Right cardiac atrium (tissue), 5 donors: ENCODE data around the gene SLCO6A1. TPM values are rescaled to one million over a fixed set of nuclear protein-coding genes. Genes with fewer than 3 reads are reported as not detected.

Source experiments
- ATAC-seq, 2 donors: fragments of 200-7000 bp; cut with Tn5 transposase; one replicate each; pipeline versions ENCODE4 v1.8.0 to v1.9.1; 2020; ENCODE audit warnings: moderate library complexity in 2 of 2, mild to moderate bottlenecking in 1 of 2
- DNase-seq, 3 donors: peaks; one replicate each; pipeline ENCODE4 v3.0.0-alpha.2; 2020
- H3K27ac ChIP-seq: one replicate; pipeline ENCODE4 v1.5.1; 2013; ENCODE audit warnings: mild to moderate bottlenecking, low read length, control low read depth, moderate library complexity
- H3K27me3 ChIP-seq: one replicate; pipeline ENCODE4 v1.6.1; 2013; ENCODE audit not compliant: control insufficient read depth, insufficient read depth
- H3K4me1 ChIP-seq: one replicate; pipeline ENCODE4 v1.6.1; 2013; ENCODE audit warnings: low read length; ENCODE audit not compliant: control insufficient read depth, insufficient read depth
- H3K4me3 ChIP-seq: one replicate; pipeline ENCODE4 v1.5.1; 2013; ENCODE audit warnings: low read length, control low read depth
- H3K9me3 ChIP-seq: one replicate; pipeline ENCODE4 v1.6.1; 2013; ENCODE audit warnings: low read length; ENCODE audit not compliant: control insufficient read depth
- WGBS: extraction: QIAGEN DNeasy Blood & Tissue Kit; methylation state at CpG from one replicate; pipeline ENCODE4 v1.1.7; 2013; 5-methylcytosine and 5-hydroxymethylcytosine counted together
- intact Hi-C, 4 donors: fragments of 100-400 bp; cut with DNase I; formaldehyde crosslinking; loops; one replicate each; pipeline versions ENCODE4 v1.11.0 to v1.14.0; 2022 to 2023
- long read RNA-seq, 4 donors: library from polyadenylated mRNA; unstranded; transcript quantifications; one replicate each; pipeline ENCODE4 v2.0.0, GENCODE V29; 2020 to 2021
- polyA plus RNA-seq: library from polyadenylated mRNA; stranded (reverse); fragments of 200-250 nt; gene quantifications from one replicate; pipeline ENCODE4 v1.2.3, GENCODE V29; 2013
- total RNA-seq, 4 donors: library from RNA; stranded (reverse); fragmentation: NEBNext Ultra II Directional; extraction: Animal tissue kit (Norgen Biotek cat#: 25700); gene quantifications; one replicate each; pipeline ENCODE4 v1.2.1, GENCODE V29; 2021
- donor health status: healthy with polysubstance abuse.
- donor health status: DM: no; HTN: yes; CAD: no.
- donor health status: DM: no; HTN: no; CAD: no.
- donor health status: DM: no; HTN: yes; CAD: no; lungs with severe emphysema.
- donor health status: DM: yes; HTN: yes; CAD: no.

SLCO6A1 gene, protein sequence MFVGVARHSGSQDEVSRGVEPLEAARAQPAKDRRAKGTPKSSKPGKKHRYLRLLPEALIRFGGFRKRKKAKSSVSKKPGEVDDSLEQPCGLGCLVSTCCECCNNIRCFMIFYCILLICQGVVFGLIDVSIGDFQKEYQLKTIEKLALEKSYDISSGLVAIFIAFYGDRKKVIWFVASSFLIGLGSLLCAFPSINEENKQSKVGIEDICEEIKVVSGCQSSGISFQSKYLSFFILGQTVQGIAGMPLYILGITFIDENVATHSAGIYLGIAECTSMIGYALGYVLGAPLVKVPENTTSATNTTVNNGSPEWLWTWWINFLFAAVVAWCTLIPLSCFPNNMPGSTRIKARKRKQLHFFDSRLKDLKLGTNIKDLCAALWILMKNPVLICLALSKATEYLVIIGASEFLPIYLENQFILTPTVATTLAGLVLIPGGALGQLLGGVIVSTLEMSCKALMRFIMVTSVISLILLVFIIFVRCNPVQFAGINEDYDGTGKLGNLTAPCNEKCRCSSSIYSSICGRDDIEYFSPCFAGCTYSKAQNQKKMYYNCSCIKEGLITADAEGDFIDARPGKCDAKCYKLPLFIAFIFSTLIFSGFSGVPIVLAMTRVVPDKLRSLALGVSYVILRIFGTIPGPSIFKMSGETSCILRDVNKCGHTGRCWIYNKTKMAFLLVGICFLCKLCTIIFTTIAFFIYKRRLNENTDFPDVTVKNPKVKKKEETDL
- total RNA-seq (not detected), polyA plus RNA-seq (not detected)
- long read RNA-seq, donor 1: 0 reads
- long read RNA-seq, donor 2: 0 reads
- long read RNA-seq, donor 3: 0 reads
- long read RNA-seq, donor 4: 0 reads

DNA sequence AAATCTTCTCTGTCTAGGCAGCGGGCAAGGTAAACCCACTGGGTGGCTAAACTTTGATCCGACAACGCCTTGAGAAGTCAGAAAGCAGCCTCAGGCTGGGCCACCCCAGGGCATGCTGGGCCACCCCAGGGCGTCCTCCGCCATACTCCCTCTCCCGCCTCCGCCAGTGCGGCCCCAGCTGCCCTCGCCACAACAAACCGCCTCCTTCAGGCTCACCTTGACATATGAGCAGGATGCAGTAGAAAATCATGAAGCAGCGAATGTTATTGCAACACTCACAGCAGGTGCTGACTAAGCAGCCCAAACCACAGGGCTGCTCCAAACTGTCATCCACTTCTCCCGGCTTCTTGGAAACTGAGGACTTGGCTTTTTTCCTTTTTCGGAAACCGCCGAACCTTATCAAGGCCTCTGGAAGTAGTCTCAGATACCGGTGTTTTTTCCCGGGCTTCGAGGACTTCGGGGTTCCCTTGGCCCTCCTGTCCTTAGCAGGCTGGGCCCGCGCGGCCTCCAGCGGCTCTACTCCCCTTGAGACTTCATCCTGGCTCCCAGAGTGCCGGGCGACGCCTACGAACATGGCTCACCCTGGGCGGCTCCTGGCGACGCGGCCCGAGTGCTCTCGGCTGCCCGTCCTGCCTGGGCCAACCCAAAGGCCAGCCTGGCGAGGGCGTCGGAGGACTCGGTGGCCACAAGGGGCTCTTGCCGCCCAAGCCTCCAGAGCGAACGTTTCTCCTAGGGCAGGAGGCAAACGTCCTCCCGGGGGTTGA is at the start of gene SLCO6A1:
Gene SLCO6A1 (minus strand): TSS at position 731 of the 764 bp plus-strand sequence. CDS start 157 bp downstream, at position 574.
- DNase-seq (peak in 1 of 3 donors; percentile 40), ATAC-seq (peak in 1 of 2 donors; percentile 31)
- Histone ChIP-seq H3K4me3 (no peak within 1 kb of the TSS), H3K4me1 (no peaks in the 10 kb centered on the region), H3K9me3 (no peaks in the 10 kb centered on the region), H3K27ac (no peak within 1 kb of the TSS), H3K27me3 (no peaks in the 10 kb centered on the region)
- 90% methylated on average over 43 of the region's 43 CpGs for WGBS
- intact Hi-C loops: no loop called here

DNA sequence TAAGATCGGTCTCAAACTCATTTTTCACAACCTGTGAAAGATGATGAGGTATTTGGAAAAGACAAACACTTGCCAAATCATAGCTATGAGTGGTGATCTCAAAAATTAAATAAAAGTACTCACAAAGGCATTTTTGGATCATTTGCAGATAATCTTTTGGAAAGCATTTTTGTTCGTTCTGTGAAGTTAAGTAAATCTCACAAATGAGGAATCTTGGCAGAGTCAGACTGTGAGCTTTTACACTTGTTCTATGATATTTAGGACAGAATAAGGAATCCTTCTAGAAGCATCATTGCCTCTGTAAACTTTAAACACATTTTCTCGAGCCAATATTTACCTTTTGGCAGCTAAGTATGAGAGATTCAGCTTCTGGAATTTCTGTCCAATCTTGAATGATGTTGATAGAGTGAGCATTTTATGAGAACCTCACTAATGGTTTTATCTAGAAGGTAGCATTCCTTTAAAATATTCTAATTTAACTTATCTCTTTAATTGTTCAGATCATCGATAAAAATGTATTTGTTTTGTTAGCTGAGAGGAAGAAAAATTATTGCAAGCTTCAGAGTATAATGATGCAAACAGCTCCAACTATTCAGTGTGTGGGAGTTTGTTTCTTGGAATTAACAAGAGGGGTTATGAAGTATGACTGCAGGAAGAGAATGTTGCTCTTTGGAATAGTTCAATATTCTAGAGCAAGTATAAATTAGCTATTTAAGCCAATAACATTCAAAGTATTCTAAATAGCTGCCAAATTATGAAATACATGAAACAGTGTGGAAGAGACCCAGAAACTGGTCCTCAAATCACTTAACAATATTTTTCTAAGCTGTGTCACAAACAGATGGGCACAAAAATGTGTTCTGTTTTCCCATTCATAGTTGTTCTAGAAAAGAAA is 48.6 kb upstream of the SLCO6A1 start:
- DNase-seq: no peak
- Histone ChIP-seq H3K4me3 (no peak overlapping the region), H3K9me3 (no peaks in the 10 kb centered on the region), H3K27me3 (no peaks in the 10 kb centered on the region), H3K27ac (no peak overlapping the region), H3K4me1 (no peaks in the 10 kb centered on the region)
- peak; percentile 55 to 79 for ATAC-seq
- 51% methylated on average over 4 of the region's 4 CpGs for WGBS
- intact Hi-C loops: no loop called here

DNA sequence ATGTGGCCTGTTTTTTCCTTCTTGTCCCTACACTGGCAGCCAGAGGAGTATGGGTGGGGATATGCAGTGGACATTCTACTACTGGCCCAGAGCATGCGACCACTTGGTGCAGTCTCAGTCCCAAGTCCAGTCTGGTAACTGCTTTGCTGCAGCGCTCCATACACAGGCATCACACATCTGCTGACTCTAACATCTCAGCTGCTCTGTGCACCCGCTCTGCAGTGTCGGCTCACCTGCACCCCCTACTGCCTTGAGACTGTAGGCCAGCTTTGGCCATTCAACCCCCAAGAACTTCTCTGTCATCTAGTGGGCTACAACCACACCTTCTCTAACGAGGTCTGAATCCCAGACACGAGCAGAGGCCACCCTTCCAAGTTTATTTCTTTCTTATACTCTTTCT is 46.4 kb upstream of the SLCO6A1 start:
- ATAC-seq: no peak
- Histone ChIP-seq H3K4me1 (no peaks in the 10 kb centered on the region), H3K4me3 (no peak overlapping the region), H3K9me3 (no peaks in the 10 kb centered on the region), H3K27me3 (no peaks in the 10 kb centered on the region), H3K27ac (no peak overlapping the region)
- peak in 1 of 3 donors; percentile 9 for DNase-seq
- 66% methylated on average over 6 of the region's 6 CpGs for WGBS
- intact Hi-C loops: no loop called here

DNA sequence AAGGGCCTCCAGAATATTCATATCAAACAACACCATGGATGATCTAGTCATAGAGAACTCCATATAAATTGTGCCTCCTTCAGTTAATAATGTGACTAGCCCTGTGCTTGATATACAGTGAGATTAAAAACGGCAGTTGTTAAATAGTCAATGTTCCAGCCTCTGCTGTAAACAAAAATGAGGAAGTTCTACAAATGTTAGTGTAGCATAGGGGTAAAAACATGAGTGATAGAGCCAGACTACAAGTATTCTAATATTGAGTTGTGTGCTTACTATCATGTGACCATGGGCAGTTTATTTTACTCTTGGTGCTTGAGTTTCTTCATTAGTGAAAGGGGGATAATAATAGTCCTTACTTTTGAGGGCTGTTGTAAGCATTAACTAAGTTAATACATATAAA is 43.3 kb upstream of the SLCO6A1 start:
- H3K4me3 ChIP-seq: no peak overlapping the region
- no peaks in the 10 kb centered on the region for H3K9me3 ChIP-seq
- ATAC-seq (no peak), DNase-seq (no peak)
- H3K4me1 ChIP-seq: no peaks in the 10 kb centered on the region
- H3K27me3 ChIP-seq: no peaks in the 10 kb centered on the region
- H3K27ac ChIP-seq: no peak overlapping the region
- intact Hi-C loops: no loop called here
- 60% methylated on average over 1 of the region's 1 CpG for WGBS

DNA sequence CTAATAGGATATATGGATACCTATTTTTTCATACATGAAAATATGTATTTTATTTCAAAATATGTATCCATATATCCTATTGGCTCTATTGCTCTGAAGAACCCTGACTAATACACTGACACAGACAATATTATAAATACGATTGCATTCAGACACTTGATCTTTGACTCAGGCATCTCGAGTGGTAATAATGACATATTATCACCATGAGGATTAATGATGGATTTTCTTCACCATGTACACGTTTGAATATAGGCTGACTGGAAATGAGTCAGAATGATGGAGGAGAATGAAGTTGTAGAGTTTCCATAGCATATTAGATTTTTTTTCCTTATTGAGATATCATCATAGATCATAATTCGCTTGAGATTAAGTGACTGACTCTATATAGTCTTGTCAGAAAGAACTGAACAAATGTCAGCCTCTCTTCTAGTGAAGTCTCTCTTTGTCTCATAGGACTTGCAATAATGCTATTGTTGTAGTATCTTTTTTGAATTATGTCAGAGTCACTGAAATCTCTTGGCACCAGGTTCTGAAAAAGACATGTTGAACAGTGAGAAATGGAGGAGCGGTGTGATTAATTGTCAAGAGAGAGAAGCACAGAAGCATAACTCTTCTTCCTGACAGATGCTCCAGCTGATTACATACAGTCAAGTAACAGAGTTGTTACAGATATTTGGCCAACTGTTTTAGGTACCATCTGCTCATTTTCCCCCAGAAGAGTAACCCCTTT is 41.4 kb upstream of the SLCO6A1 start:
- no peaks in the 10 kb centered on the region for H3K4me1 ChIP-seq
- H3K27me3 ChIP-seq: no peaks in the 10 kb centered on the region
- ATAC-seq (no peak), DNase-seq (no peak)
- WGBS: 74% methylated on average over 5 of the region's 5 CpGs
- intact Hi-C loops: loop anchor here in 1 of 4 donors (10.0 kb wide), 1 partner anchor 505 kb away; no protein-coding TSS in a partner anchor
- H3K4me3 ChIP-seq: no peak overlapping the region
- no peaks in the 10 kb centered on the region for H3K9me3 ChIP-seq
- no peak overlapping the region for H3K27ac ChIP-seq

DNA sequence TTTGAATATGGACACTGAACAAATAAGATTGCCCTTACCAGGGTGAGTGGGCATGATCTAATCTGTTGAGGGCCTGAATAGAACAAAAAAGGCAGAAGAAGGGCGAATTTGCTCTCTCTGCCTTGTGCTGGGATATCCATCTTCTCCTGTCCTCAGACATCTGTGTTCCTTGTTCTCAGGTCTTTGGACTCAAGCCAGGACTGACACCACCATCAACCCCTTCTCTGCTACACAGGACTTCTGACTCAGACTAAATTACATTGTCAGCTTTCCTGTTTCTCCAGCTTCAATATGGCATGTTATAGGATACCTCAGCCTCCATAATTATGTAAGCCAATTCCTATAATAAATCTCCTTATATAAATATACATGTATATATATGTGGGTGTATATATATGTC is 40.8 kb upstream of the SLCO6A1 start:
- Histone ChIP-seq H3K27me3 (no peaks in the 10 kb centered on the region), H3K4me1 (no peaks in the 10 kb centered on the region), H3K9me3 (no peaks in the 10 kb centered on the region), H3K27ac (no peak overlapping the region), H3K4me3 (no peak overlapping the region)
- ATAC-seq (no peak), DNase-seq (no peak)
- intact Hi-C loops: loop anchor here in 1 of 4 donors (10.0 kb wide), 1 partner anchor 505 kb away; no protein-coding TSS in a partner anchor
- WGBS: 76% methylated on average over 1 of the region's 1 CpG

DNA sequence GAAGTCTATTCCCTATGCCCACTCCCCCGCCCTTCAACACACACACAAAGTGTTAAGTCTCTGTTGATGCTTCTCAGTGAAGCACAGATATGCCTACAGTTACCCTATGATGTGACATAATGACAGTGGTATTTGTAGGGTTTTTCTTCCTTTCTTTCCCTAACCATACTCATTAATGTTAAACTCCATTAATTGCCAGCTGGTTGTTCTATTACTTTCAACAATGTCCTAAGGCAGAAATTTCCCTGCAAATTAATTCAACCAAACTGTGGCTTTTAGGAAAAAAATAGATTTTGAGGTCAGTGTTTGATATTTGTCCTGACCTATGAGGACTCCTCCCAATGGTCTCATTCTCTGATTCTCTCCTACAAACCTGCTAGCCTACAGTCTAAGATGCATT is 38.2 kb upstream of the SLCO6A1 start:
- DNase-seq: no peak
- H3K27me3 ChIP-seq: no peaks in the 10 kb centered on the region
- no peaks in the 10 kb centered on the region for H3K9me3 ChIP-seq
- WGBS: 66% methylated on average over 1 of the region's 1 CpG
- no peak overlapping the region for H3K4me3 ChIP-seq
- no peak for ATAC-seq
- no peaks in the 10 kb centered on the region for H3K4me1 ChIP-seq
- intact Hi-C loops: loop anchor here in 1 of 4 donors (10.0 kb wide), 1 partner anchor 508 kb away; no protein-coding TSS in a partner anchor
- no peak overlapping the region for H3K27ac ChIP-seq

DNA sequence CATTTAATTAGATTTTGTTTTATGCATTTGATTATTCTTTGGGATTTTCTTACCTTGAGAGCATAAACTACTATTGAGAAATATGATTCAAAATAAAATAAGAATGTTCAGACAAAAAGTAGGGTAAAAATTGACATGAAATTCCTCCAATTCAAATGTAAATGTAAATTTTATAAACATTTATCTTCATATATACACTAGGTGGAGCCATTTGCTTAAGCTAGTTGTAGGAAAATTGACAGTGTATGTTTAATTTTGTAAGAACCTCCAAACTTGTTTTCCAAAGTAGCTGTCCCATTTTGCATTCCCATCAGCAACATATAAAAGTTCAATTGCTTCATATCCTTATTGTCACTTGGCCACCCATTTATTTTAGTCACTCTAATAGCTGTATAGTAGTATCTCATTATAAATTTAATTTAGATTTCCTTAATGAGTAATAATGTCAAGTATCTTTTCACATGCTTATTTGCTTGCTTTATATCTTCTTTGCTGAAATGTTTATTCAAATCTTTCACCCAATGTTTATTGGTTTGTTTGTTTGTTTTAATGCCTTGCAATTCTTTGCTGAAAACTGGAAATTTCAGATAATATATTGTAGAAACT is 37.6 kb upstream of the SLCO6A1 start:
- DNase-seq (no peak), ATAC-seq (no peak)
- H3K4me1 ChIP-seq: no peaks in the 10 kb centered on the region
- no peaks in the 10 kb centered on the region for H3K27me3 ChIP-seq
- H3K9me3 ChIP-seq: no peaks in the 10 kb centered on the region
- H3K27ac ChIP-seq: no peak overlapping the region
- intact Hi-C loops: loop anchor here in 1 of 4 donors (10.0 kb wide), 1 partner anchor 508 kb away; no protein-coding TSS in a partner anchor
- H3K4me3 ChIP-seq: no peak overlapping the region

DNA sequence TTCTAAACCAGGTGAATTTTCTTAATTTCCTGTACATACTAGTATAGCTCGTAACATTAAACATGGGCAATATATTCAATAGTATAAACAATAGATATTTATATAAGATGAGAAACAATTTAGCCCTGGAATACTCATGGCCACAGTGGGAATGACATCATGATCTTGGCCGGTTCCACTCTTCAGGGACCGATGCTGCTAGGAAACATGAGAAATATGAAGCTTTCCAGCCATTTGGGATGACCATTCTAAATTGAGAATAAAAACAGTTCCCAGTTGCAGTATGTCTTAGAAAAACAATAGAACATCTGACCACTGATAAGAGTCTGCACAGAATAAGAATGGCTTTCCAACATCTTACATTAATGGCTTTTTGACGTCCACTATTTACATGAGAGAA is 33.3 kb upstream of the SLCO6A1 start:
- Histone ChIP-seq H3K27me3 (no peaks in the 10 kb centered on the region), H3K27ac (no peak overlapping the region), H3K4me1 (no peaks in the 10 kb centered on the region), H3K9me3 (no peaks in the 10 kb centered on the region), H3K4me3 (no peak overlapping the region)
- DNase-seq (peak; percentile 31 to 79 (median 39)), ATAC-seq (peak; percentile 69 to 90)
- 40% methylated on average over 4 of the region's 4 CpGs for WGBS
- intact Hi-C loops: loop anchor here in 1 of 4 donors (10.0 kb wide), 1 partner anchor 513 kb away; no protein-coding TSS in a partner anchor
